Neural crest cell (in vitro differentiated cells): ENCODE data around the gene FBXO7. TPM values are rescaled to one million over a fixed set of nuclear protein-coding genes. Genes with fewer than 3 reads are reported as not detected.

Experiments used
- DNase-seq: peaks from one replicate; pipeline ENCODE4 v3.0.0; 2021; ENCODE audit warnings: low read depth, mixed read lengths, low spot score
- H3K27ac Mint-ChIP-seq: one replicate; pipeline ENCODE4 v1.8.0; 2021; ENCODE audit warnings: mild to moderate bottlenecking, mixed read lengths; ENCODE audit not compliant: unreplicated experiment
- H3K27me3 Mint-ChIP-seq: 2 replicates; pipeline ENCODE4 v1.8.0; 2021; ENCODE audit warnings: low read depth, mild to moderate bottlenecking, mixed read lengths
- H3K36me3 Mint-ChIP-seq: 2 replicates; pipeline ENCODE4 v1.8.0; 2021; ENCODE audit warnings: low read depth, mild to moderate bottlenecking, mixed read lengths
- H3K4me1 Mint-ChIP-seq: 2 replicates; pipeline ENCODE4 v1.8.0; 2021; ENCODE audit warnings: mixed read lengths
- H3K4me3 Mint-ChIP-seq: one replicate; pipeline ENCODE4 v1.8.0; 2021; ENCODE audit warnings: mild to moderate bottlenecking, mixed read lengths
- H3K9me3 Mint-ChIP-seq: 2 replicates; pipeline ENCODE4 v1.8.0; 2021; ENCODE audit warnings: mixed read lengths
- total RNA-seq: library from RNA; stranded (reverse); gene quantifications from 2 replicates; pipeline ENCODE4 v1.2.1, GENCODE V29; 2021
- TF ChIP-seq, protein P1 (sequence below): fragments of 200-600 bp; sonication (generic); conservative IDR thresholded peaks from 2 replicates; pipeline ENCODE4 v1.5.0; 2021; ENCODE audit warnings: antibody characterized with exemption, mild to moderate bottlenecking

FBXO7 gene
- total RNA-seq, 1 donor from 2014 or later = 82.8 TPM

DNA sequence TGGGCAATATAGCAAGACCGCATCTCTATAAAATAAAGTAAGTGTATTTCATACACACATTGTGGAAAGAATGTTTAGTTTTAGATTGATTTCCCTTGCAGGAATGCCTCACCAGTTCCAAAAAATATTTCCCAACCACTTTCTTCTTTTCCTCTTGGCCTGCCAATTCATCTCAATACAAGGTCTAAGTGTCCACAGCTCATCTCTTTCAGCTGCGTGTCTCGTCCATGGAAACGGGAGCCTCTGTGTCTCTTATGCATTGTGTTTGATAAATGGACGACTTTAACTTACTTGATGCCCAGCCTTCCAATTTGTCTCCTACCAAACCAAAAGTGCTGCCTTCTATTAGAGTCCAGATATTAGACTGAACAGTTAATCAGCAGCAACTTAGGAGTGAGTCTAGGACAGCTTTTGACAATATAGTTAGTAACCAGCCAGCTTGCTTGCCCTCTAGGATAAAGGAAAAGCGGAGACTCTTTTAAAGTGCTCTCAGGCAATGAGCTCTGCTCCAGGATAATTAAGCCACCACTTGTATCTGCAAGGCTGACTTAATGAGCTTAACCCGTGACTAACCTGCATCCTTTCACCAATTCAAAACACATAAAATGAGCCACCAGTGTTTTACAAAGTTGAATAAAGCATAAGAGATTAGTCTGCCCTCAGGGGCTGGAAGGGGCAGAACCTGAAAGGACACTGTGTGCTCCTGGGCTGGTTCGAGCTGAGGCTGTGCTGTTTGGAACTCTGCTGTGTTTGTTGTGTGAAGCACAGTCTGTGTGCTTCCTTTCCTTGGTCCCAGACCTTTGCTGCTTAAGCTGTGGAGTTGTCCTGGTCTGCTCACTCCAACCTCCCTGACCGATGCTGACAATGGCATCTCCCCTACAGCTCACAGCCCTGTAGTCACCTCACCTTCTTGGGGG is 27.5 kb downstream of the FBXO7 start:
- DNase-seq = no peak
- Mint-ChIP-seq H3K27me3 (no peaks in the 10 kb centered on the region), H3K4me3 (no peak overlapping the region), H3K4me1 (peaks cover 27% of the 10 kb centered on the region), H3K36me3 (peaks cover 20% of the 10 kb centered on the region), H3K27ac (no peak overlapping the region), H3K9me3 (no peaks in the 10 kb centered on the region)
- TF ChIP-seq, protein P1, sequence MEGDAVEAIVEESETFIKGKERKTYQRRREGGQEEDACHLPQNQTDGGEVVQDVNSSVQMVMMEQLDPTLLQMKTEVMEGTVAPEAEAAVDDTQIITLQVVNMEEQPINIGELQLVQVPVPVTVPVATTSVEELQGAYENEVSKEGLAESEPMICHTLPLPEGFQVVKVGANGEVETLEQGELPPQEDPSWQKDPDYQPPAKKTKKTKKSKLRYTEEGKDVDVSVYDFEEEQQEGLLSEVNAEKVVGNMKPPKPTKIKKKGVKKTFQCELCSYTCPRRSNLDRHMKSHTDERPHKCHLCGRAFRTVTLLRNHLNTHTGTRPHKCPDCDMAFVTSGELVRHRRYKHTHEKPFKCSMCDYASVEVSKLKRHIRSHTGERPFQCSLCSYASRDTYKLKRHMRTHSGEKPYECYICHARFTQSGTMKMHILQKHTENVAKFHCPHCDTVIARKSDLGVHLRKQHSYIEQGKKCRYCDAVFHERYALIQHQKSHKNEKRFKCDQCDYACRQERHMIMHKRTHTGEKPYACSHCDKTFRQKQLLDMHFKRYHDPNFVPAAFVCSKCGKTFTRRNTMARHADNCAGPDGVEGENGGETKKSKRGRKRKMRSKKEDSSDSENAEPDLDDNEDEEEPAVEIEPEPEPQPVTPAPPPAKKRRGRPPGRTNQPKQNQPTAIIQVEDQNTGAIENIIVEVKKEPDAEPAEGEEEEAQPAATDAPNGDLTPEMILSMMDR = no peak

DNA sequence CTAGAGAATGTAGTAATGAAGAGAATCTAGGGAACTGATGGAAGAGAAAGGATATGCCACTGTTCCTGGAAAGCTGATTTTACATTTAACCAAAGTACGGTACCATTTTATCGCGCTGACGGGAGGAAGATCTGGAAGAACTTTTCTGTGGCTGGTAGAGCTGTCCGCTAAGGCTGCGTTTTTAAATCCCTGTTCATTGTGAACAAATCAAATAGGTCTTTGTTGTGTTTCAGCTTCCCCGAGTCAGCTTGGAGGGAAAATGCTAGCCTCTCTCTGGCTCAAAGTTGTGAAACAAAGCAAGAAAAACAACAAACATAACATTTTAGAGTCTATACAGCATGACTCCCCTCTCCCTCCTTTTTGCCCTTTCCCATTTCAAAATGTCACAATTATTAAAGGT is 34.4 kb downstream of the FBXO7 start:
- Mint-ChIP-seq H3K4me1 (peaks cover 21% of the 10 kb centered on the region), H3K9me3 (no peaks in the 10 kb centered on the region), H3K36me3 (peaks cover 10% of the 10 kb centered on the region), H3K27ac (no peak overlapping the region), H3K27me3 (no peaks in the 10 kb centered on the region), H3K4me3 (no peak overlapping the region)
- TF ChIP-seq, protein P1 = no peak
- DNase-seq = no peak

DNA sequence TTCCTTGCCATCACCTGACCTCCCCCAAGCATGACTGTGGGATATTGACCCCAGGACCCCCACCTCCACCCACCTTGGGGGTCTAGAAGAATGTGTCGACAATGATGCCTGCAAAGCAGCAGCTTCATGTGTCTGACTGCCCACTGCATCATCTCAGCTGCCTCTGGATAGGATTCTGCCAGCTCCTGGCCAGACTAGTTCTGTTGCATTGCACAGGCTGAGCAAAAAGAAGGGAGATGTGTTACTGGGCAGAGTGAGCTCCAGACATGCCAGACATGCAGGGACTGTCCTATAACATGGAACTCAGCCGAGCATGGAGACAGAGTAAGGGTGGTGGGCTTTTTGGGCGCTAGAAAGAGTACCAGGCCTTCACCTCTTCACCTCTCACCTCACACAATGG is 36.7 kb downstream of the FBXO7 start:
- H3K27ac Mint-ChIP-seq = no peak overlapping the region
- H3K9me3 Mint-ChIP-seq = no peaks in the 10 kb centered on the region
- H3K4me3 Mint-ChIP-seq = no peak overlapping the region
- DNase-seq = no peak
- TF ChIP-seq, protein P1 = no peak
- no peaks in the 10 kb centered on the region for H3K27me3 Mint-ChIP-seq
- H3K36me3 Mint-ChIP-seq = peaks cover 11% of the 10 kb centered on the region
- H3K4me1 Mint-ChIP-seq = peaks cover 21% of the 10 kb centered on the region

DNA sequence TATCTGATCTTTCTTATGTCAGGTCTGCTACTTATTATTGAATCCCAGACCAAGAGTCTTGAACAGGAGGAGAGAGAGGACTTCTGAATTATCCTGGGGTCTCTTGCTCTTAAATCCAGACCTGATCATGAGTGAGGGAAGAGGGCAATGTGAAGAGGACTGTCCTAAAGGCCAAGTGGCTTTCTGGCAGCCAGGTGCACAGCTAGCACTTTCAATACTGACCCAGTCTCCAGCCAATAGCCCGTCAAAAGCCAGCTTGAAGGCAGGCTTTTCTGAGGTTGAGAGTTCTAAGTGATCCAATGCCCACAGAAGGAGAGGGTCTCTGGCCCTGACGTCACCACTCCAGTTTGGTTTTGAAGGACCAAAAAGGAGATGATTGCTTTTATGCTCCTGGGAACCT is 37.2 kb downstream of the FBXO7 start:
- Mint-ChIP-seq H3K4me1 (peaks cover 21% of the 10 kb centered on the region), H3K27me3 (no peaks in the 10 kb centered on the region), H3K4me3 (no peak overlapping the region), H3K27ac (no peak overlapping the region), H3K9me3 (no peaks in the 10 kb centered on the region), H3K36me3 (peaks cover 11% of the 10 kb centered on the region)
- TF ChIP-seq, protein P1 = no peak
- no peak for DNase-seq

DNA sequence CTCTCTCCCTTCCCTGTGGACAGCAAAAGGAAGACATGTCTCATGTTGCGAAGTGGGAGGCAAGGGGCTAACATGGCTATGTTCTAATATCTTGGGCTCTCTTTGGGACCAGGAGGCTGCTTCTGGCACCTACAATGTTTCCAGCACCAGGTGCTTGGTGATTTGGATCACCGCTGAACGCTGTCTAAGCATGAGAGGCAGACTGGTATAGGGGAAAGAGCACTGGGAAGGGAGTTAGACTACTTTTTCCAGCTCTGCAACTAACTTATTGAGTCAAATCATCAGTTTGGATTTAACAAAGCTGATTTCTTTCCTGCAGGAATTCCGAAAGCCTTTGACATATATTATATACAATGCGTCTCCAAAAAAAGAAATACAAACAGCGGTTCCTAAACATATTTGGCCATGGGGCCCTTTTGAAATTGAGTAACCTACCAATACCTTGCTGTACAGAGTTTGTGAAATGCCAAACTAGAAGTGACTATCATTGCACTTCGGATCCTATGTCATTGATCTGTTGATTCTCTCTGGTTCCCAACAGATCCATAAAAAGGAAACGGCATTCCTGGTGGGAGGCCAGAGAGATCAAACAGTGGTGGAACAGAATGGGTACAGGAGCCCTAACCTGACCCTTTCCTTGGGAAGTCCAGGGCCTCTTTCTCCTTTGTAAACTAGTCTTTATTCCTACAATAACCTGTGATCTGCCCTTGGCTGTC is 37.8 kb downstream of the FBXO7 start:
- Mint-ChIP-seq H3K4me3 (no peak overlapping the region), H3K36me3 (peaks cover 11% of the 10 kb centered on the region), H3K4me1 (peaks cover 21% of the 10 kb centered on the region), H3K27ac (no peak overlapping the region), H3K9me3 (no peaks in the 10 kb centered on the region), H3K27me3 (no peaks in the 10 kb centered on the region)
- TF ChIP-seq, protein P1 = no peak
- no peak for DNase-seq
